ENCODE measurements around the gene CACNA2D3.

Gene CACNA2D3

GRCh38 chr3:54982807-54983206 is 860.5 kb downstream of the CACNA2D3 start:
- Histone ChIP-seq H3K36me3 (ENCODE audit: control insufficient read depth, insufficient read depth, low read length) (no peaks in the 10 kb centered on the region), H3K4me1 (peaks cover 5% of the 10 kb centered on the region), H3K4me3 (ENCODE audit: low read depth, low read length) (no peak overlapping the region), H3K9me3 (ENCODE audit: control insufficient read depth, low read length) (no peaks in the 10 kb centered on the region), H2AFZ (no peak overlapping the region), H3K79me2 (no peaks in the 10 kb centered on the region), H3K27ac (no peak overlapping the region), H3K4me2 (ENCODE audit: low read length) (no peak overlapping the region), H3K27me3 (ENCODE audit: control insufficient read depth, insufficient read depth, low read length) (no peaks in the 10 kb centered on the region), H3K9ac (no peak overlapping the region)
- TF ChIP-seq CTCF (IDR thresholded peaks at IDR 0.05) = no peak

- no peak overlapping the region for H3K9ac ChIP-seq
- TF ChIP-seq CTCF (IDR thresholded peaks at IDR 0.05) = no peak
- no peaks in the 10 kb centered on the region for H3K27me3 ChIP-seq (ENCODE audit: control insufficient read depth, insufficient read depth, low read length)
- peaks cover 9% of the 10 kb centered on the region for H3K4me1 ChIP-seq
- no peak overlapping the region for H3K4me2 ChIP-seq (ENCODE audit: low read length)
- H3K4me3 ChIP-seq (ENCODE audit: low read depth, low read length) = no peak overlapping the region
- no peaks in the 10 kb centered on the region for H3K9me3 ChIP-seq (ENCODE audit: control insufficient read depth, low read length)
- H2AFZ ChIP-seq = no peak overlapping the region
- H3K36me3 ChIP-seq (ENCODE audit: control insufficient read depth, insufficient read depth, low read length) = no peaks in the 10 kb centered on the region
- H3K27ac ChIP-seq = no peak overlapping the region
- no peaks in the 10 kb centered on the region for H3K79me2 ChIP-seq
These were observed 861.1 kb downstream of the CACNA2D3 start for GRCh38 chr3:54983266-54984099.

- Histone ChIP-seq H3K4me2 (ENCODE audit: low read length) (no peak overlapping the region), H3K27ac (no peak overlapping the region)
These were observed 863.5 kb downstream of the CACNA2D3 start for GRCh38 chr3:54985856-54986255.

GRCh38 chr3:54986294-54986693 is 863.9 kb downstream of the CACNA2D3 start:
- Histone ChIP-seq H3K36me3 (ENCODE audit: control insufficient read depth, insufficient read depth, low read length) (no peaks in the 10 kb centered on the region), H3K79me2 (no peaks in the 10 kb centered on the region), H2AFZ (no peak overlapping the region), H3K4me2 (ENCODE audit: low read length) (no peak overlapping the region), H3K4me1 (peaks cover 20% of the 10 kb centered on the region), H3K9me3 (ENCODE audit: control insufficient read depth, low read length) (no peaks in the 10 kb centered on the region), H3K9ac (no peak overlapping the region), H3K27me3 (ENCODE audit: control insufficient read depth, insufficient read depth, low read length) (no peaks in the 10 kb centered on the region), H3K27ac (no peak overlapping the region), H3K4me3 (ENCODE audit: low read depth, low read length) (no peak overlapping the region)
- TF ChIP-seq CTCF (IDR thresholded peaks at IDR 0.05) = no peak

More at GRCh38 chr3:54985856-54986255, 863.5 kb downstream of the CACNA2D3 start:
- Histone ChIP-seq H2AFZ (no peak overlapping the region), H3K36me3 (ENCODE audit: control insufficient read depth, insufficient read depth, low read length) (no peaks in the 10 kb centered on the region), H3K27me3 (ENCODE audit: control insufficient read depth, insufficient read depth, low read length) (no peaks in the 10 kb centered on the region), H3K79me2 (no peaks in the 10 kb centered on the region), H3K9me3 (ENCODE audit: control insufficient read depth, low read length) (no peaks in the 10 kb centered on the region), H3K9ac (no peak overlapping the region), H3K4me1 (peaks cover 20% of the 10 kb centered on the region), H3K4me3 (ENCODE audit: low read depth, low read length) (no peak overlapping the region)
- TF ChIP-seq CTCF (IDR thresholded peaks at IDR 0.05) = no peak

GRCh38 chr3:54987719-54988118 is 865.4 kb downstream of the CACNA2D3 start:
- no peak overlapping the region for H3K4me3 ChIP-seq (ENCODE audit: low read depth, low read length)
- H3K27me3 ChIP-seq (ENCODE audit: control insufficient read depth, insufficient read depth, low read length) = no peaks in the 10 kb centered on the region
- H3K4me1 ChIP-seq = peaks cover 20% of the 10 kb centered on the region
- no peaks in the 10 kb centered on the region for H3K79me2 ChIP-seq
- no peak overlapping the region for H2AFZ ChIP-seq
- no peak overlapping the region for H3K27ac ChIP-seq
- H3K36me3 ChIP-seq (ENCODE audit: control insufficient read depth, insufficient read depth, low read length) = no peaks in the 10 kb centered on the region
- H3K9me3 ChIP-seq (ENCODE audit: control insufficient read depth, low read length) = no peaks in the 10 kb centered on the region
- no peak overlapping the region for H3K9ac ChIP-seq
- TF ChIP-seq CTCF (IDR thresholded peaks at IDR 0.05) = no peak
- no peak overlapping the region for H3K4me2 ChIP-seq (ENCODE audit: low read length)

Data from parathyroid adenoma (tissue), 2 donors.